A549 (cell line): ENCODE results near the gene GARNL3.

Experiments
- CTCF ChIP-seq: fragments of >200 bp; sonication (Bioruptor Twin); formaldehyde crosslinking; IDR thresholded peaks from 3 replicates; pipeline ENCODE4 v1.5.1; 2016
- E2F6 ChIP-seq: IDR thresholded peaks from 2 replicates; pipeline ENCODE4 v1.6.1; 2012; ENCODE audit warnings: low read depth, borderline replicate concordance
- EP300 ChIP-seq, 2 experiments: fragments of >200 bp; sonication (Bioruptor Twin); formaldehyde crosslinking; IDR thresholded peaks; 2 replicates in 1 of 2; 3 replicates in 1 of 2; pipeline ENCODE4 v1.6.1; 2016 to 2017
- ESRRA ChIP-seq: fragments of 150-350 bp; IDR thresholded peaks from 2 replicates; pipeline ENCODE4 v1.6.1; 2014; ENCODE audit warnings: mild to moderate bottlenecking, low read length, borderline replicate concordance
- MAX ChIP-seq: IDR thresholded peaks from 2 replicates; pipeline ENCODE4 v1.6.1; 2012
- NFE2L2 ChIP-seq: fragments of 150-350 bp; conservative IDR thresholded peaks from 2 replicates; pipeline ENCODE4 v1.6.1; 2014; ENCODE audit warnings: low read length
- POLR2A ChIP-seq: IDR thresholded peaks from 2 replicates; pipeline ENCODE4 v1.6.1; 2012; ENCODE audit warnings: mild to moderate bottlenecking, low read length
- RAD21 ChIP-seq, 2 experiments: fragments of >200 bp in 1 of 2; sonication (Bioruptor Twin) in 1 of 2; formaldehyde crosslinking in 1 of 2; IDR thresholded peaks in 1 of 2; conservative IDR thresholded peaks in 1 of 2; 2 replicates in 1 of 2; 3 replicates in 1 of 2; pipeline ENCODE4 v1.6.1; 2012 to 2018; ENCODE audit warnings: inconsistent platforms in 1 of 2
- RCOR1 ChIP-seq: fragments of 150-350 bp; IDR thresholded peaks from 2 replicates; pipeline ENCODE4 v1.6.1; 2014; ENCODE audit warnings: antibody characterized with exemption, low read length, low read depth
- RFX5 ChIP-seq: fragments of 450-650 bp; IDR thresholded peaks from 2 replicates; pipeline ENCODE4 v1.7.1; 2014; ENCODE audit warnings: antibody characterized with exemption, mild to moderate bottlenecking, moderate library complexity
- TF ChIP-seq, protein P1 (sequence below): fragments of 200-600 bp; sonication (generic); IDR thresholded peaks from 2 replicates; pipeline ENCODE4 v1.6.1; 2016; ENCODE audit warnings: antibody characterized with exemption, mild to moderate bottlenecking, moderate library complexity
- TF ChIP-seq, protein P2 (sequence below): fragments of 450-650 bp; IDR thresholded peaks from 2 replicates; pipeline ENCODE4 v1.6.1; 2014; ENCODE audit warnings: antibody characterized with exemption

DNA sequence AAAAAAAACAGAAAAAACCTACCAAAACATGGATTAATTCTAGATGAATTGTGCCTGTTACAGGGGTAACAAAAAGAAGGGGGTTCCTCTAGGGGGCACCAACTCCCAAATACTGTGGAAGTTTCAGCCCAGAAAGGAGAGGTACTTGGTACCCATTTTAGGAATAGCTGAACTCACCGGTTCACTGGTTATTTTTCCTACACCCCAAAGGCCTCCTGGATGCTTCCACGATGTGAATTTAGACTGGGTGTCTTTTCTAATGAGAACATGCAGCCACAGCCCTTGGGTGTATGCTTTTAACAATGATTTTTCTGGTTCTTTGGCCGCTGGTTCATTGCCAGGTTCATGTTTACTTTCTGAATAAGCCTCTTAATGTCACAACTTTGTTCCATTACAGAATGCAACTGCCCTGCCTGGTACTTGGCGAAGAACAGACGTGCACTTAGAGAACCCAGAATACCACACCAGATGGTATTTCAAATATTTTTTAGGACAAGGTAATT lies 46.7 kb downstream of the GARNL3 start:
- peak; percentile 84 for TF ChIP-seq CTCF
- no peak for TF ChIP-seq EP300 (IDR thresholded peaks at IDR 0.05)
- TF ChIP-seq NFE2L2: no peak
- no peak for TF ChIP-seq POLR2A
- TF ChIP-seq RAD21 (conservative IDR thresholded peaks at IDR 0.05 in 1 of 2, IDR thresholded peaks at IDR 0.05 in 1 of 2): peak; percentile 69 to 74
- no peak for TF ChIP-seq ESRRA
- TF ChIP-seq MAX: peak; percentile 28; the same call in 1 of the 2 replicates
- TF ChIP-seq, protein P1, sequence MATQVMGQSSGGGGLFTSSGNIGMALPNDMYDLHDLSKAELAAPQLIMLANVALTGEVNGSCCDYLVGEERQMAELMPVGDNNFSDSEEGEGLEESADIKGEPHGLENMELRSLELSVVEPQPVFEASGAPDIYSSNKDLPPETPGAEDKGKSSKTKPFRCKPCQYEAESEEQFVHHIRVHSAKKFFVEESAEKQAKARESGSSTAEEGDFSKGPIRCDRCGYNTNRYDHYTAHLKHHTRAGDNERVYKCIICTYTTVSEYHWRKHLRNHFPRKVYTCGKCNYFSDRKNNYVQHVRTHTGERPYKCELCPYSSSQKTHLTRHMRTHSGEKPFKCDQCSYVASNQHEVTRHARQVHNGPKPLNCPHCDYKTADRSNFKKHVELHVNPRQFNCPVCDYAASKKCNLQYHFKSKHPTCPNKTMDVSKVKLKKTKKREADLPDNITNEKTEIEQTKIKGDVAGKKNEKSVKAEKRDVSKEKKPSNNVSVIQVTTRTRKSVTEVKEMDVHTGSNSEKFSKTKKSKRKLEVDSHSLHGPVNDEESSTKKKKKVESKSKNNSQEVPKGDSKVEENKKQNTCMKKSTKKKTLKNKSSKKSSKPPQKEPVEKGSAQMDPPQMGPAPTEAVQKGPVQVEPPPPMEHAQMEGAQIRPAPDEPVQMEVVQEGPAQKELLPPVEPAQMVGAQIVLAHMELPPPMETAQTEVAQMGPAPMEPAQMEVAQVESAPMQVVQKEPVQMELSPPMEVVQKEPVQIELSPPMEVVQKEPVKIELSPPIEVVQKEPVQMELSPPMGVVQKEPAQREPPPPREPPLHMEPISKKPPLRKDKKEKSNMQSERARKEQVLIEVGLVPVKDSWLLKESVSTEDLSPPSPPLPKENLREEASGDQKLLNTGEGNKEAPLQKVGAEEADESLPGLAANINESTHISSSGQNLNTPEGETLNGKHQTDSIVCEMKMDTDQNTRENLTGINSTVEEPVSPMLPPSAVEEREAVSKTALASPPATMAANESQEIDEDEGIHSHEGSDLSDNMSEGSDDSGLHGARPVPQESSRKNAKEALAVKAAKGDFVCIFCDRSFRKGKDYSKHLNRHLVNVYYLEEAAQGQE: no peak
- TF ChIP-seq RCOR1: no peak
- no peak for TF ChIP-seq E2F6
- no peak for TF ChIP-seq RFX5
- TF ChIP-seq, protein P2, sequence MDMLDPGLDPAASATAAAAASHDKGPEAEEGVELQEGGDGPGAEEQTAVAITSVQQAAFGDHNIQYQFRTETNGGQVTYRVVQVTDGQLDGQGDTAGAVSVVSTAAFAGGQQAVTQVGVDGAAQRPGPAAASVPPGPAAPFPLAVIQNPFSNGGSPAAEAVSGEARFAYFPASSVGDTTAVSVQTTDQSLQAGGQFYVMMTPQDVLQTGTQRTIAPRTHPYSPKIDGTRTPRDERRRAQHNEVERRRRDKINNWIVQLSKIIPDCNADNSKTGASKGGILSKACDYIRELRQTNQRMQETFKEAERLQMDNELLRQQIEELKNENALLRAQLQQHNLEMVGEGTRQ: no peak
